K562 (cell line): ENCODE results near the gene GPX6. TPM values are rescaled to one million over a fixed set of nuclear protein-coding genes. Genes with fewer than 3 reads are reported as not detected.
A peak's percentile ranks its signal among the peaks of the same experiment; 100 is the strongest.

Experiments
- E2F4 ChIP-seq: sonication (generic); formaldehyde crosslinking; IDR thresholded peaks from 2 replicates; pipeline ENCODE4 v1.8.0; 2022; ENCODE audit warnings: mild to moderate bottlenecking, low read depth, missing genetic modification reagents
- FOSL1 ChIP-seq: fragments of 200-800 bp; sonication (Bioruptor generic); conservative IDR thresholded peaks from 2 replicates; pipeline ENCODE4 v1.6.1; 2016; ENCODE audit warnings: missing genetic modification characterization, missing compliant biosample characterization
- KDM2B ChIP-seq: fragments of 250-450 bp; sonication (Bioruptor Pico); IDR thresholded peaks from 2 replicates; pipeline ENCODE4 v1.8.0; 2021; ENCODE audit warnings: mild to moderate bottlenecking, moderate library complexity
- MLLT1 ChIP-seq, 2 experiments: fragments of 450-650 bp; IDR thresholded peaks; 2 replicates each; pipeline ENCODE4 v1.6.1; 2016
- NFIC ChIP-seq: fragments of 450-650 bp; IDR thresholded peaks from 2 replicates; pipeline ENCODE4 v1.6.1; 2017; ENCODE audit warnings: mild to moderate bottlenecking, inconsistent platforms
- NR3C1 ChIP-seq: sonication (generic); formaldehyde crosslinking; IDR thresholded peaks from 2 replicates; pipeline ENCODE4 v1.8.1; 2022; ENCODE audit warnings: missing genetic modification reagents
- PATZ1 ChIP-seq: fragments of 250-450 bp; sonication (Bioruptor Pico); IDR thresholded peaks from 2 replicates; pipeline ENCODE4 v1.5.0; 2020; ENCODE audit warnings: mild to moderate bottlenecking, borderline replicate concordance
- RBBP5 ChIP-seq: fragments of 200-600 bp; sonication (generic); IDR thresholded peaks from 2 replicates; pipeline ENCODE4 v1.6.1; 2012; ENCODE audit warnings: borderline replicate concordance, mild to moderate bottlenecking, low read length, control low read depth, inconsistent platforms; ENCODE audit not compliant: insufficient read depth, poor library complexity, severe bottlenecking
- RBM25 ChIP-seq: fragments of 200-400 bp; formaldehyde crosslinking; IDR thresholded peaks from 2 replicates; pipeline ENCODE4 v1.6.1; 2018; ENCODE audit warnings: low read length, low read depth, moderate library complexity; ENCODE audit not compliant: severe bottlenecking
- RNF219 ChIP-seq: fragments of 250-450 bp; sonication (Bioruptor Pico); IDR thresholded peaks from 2 replicates; pipeline ENCODE4 v1.5.0; 2022; ENCODE audit warnings: mild to moderate bottlenecking
- SNIP1 ChIP-seq: fragments of 450-650 bp; IDR thresholded peaks from 2 replicates; pipeline ENCODE4 v1.7.1; 2017; ENCODE audit warnings: low read depth, mild to moderate bottlenecking
- ZBTB26 ChIP-seq: fragments of 450-650 bp; formaldehyde crosslinking; IDR thresholded peaks from 2 replicates; pipeline ENCODE4 v1.4.0; 2022; ENCODE audit warnings: missing genetic modification characterization
- ZNF277 ChIP-seq: fragments of 250-450 bp; sonication (Bioruptor Pico); IDR thresholded peaks from 2 replicates; pipeline ENCODE4 v1.8.0; 2022; ENCODE audit warnings: inconsistent platforms, mild to moderate bottlenecking, moderate library complexity, borderline replicate concordance
- ZNF444 ChIP-seq: fragments of 250-450 bp; sonication (Bioruptor Pico); IDR thresholded peaks from 2 replicates; pipeline ENCODE4 v1.4.0; 2020; ENCODE audit warnings: mild to moderate bottlenecking, moderate library complexity
- polyA plus RNA-seq, 8 experiments: library from polyadenylated mRNA; depleted of rRNA in 4 of 8; stranded (reverse) in 5 of 8; unstranded in 3 of 8; fragments of >200 nt; fragmentation: Nextera tagmentation in 2 of 8; fragmentation: Illumina TruSeq in 1 of 8; extraction: Ambion mirVana in 2 of 8; extraction: Trizol in 1 of 8; gene quantifications; 2 replicates each; pipeline versions ENCODE4 v1.2.1 to v1.2.3, GENCODE V29; 2011 to 2014; ENCODE audit warnings: inconsistent platforms in 1 of 8, missing spikeins in 1 of 8
- total RNA-seq, 7 experiments: library from RNA; depleted of rRNA in 6 of 7; stranded (reverse); fragments of >200 nt in 6 of 7; fragmentation: Illumina TruSeq in 2 of 7; extraction: Trizol in 2 of 7; gene quantifications; 2 replicates each; pipeline versions ENCODE4 v1.2.1 to v1.2.3, GENCODE V29; 2011 to 2021; ENCODE audit warnings: low replicate concordance in 1 of 7

Gene GPX6
- total and polyA plus RNA-seq, 9 of the 15 experiments (the other 6 are each of a cell fraction or from before 2014, with no cell fraction given) = not detected

- peak; percentile 35 for TF ChIP-seq FOSL1
- TF ChIP-seq SNIP1 = peak; percentile 68
- no peak for TF ChIP-seq E2F4
- TF ChIP-seq RBBP5 = peak; percentile 78
- TF ChIP-seq PATZ1 (CRISPR knock-in tag) = no peak
- no peak for TF ChIP-seq NFIC
- TF ChIP-seq MLLT1 (IDR thresholded peaks at IDR 0.05) = peak; percentile 91 to 92
- TF ChIP-seq ZNF277 (CRISPR knock-in tag) = no peak
- no peak for TF ChIP-seq NR3C1 (CRISPR knock-in tag)
- no peak for TF ChIP-seq RNF219 (CRISPR knock-in tag)
- TF ChIP-seq RBM25 = no peak
- TF ChIP-seq KDM2B (CRISPR knock-in tag) = 0 out of 2 replicates have a peak, but pooled peaks have one; percentile 12
- TF ChIP-seq ZBTB26 (CRISPR knock-in tag) = peak; percentile 97
- 0 out of 2 replicates have a peak, but pooled peaks have one; percentile 38 for TF ChIP-seq ZNF444
Measured at GRCh38 chr6:28553384-28553985, 37.9 kb upstream of the GPX6 start (continued).
